ENCODE data around the gene DNAH14.

- TF ChIP-seq, protein P1, sequence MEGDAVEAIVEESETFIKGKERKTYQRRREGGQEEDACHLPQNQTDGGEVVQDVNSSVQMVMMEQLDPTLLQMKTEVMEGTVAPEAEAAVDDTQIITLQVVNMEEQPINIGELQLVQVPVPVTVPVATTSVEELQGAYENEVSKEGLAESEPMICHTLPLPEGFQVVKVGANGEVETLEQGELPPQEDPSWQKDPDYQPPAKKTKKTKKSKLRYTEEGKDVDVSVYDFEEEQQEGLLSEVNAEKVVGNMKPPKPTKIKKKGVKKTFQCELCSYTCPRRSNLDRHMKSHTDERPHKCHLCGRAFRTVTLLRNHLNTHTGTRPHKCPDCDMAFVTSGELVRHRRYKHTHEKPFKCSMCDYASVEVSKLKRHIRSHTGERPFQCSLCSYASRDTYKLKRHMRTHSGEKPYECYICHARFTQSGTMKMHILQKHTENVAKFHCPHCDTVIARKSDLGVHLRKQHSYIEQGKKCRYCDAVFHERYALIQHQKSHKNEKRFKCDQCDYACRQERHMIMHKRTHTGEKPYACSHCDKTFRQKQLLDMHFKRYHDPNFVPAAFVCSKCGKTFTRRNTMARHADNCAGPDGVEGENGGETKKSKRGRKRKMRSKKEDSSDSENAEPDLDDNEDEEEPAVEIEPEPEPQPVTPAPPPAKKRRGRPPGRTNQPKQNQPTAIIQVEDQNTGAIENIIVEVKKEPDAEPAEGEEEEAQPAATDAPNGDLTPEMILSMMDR (IDR thresholded peaks at IDR 0.05), result no peak
- TF ChIP-seq ZFX (IDR thresholded peaks at IDR 0.05; ENCODE audit: borderline replicate concordance), result no peak
These were observed 413.2 kb downstream of the DNAH14 start for GRCh38 chr1:225342695-225343094.

Data from 22Rv1 (cell line).